Adipocyte (in vitro differentiated cells): ENCODE data around the gene ATXN1.
"Not testable (repeated sequence)": the region's sequence is repeated elsewhere in the genome, so short reads cannot be mapped to it uniquely, and the experiment has no call there.

Experiments
- DNase-seq: peaks from one replicate; pipeline ENCODE4 v3.0.0-alpha.2; 2015; ENCODE audit warnings: low read depth
- H3K27me3 ChIP-seq: replicated peaks from 2 replicates; pipeline ENCODE4 v1.7.0; 2013; ENCODE audit warnings: mild to moderate bottlenecking, low read length, moderate library complexity; ENCODE audit not compliant: control insufficient read depth, insufficient read depth
- H3K36me3 ChIP-seq: 2 replicates; pipeline ENCODE4 v1.7.0; 2013; ENCODE audit warnings: low read length, mild to moderate bottlenecking, moderate library complexity; ENCODE audit not compliant: control insufficient read depth, insufficient read depth, severe bottlenecking
- H3K4me1 ChIP-seq: 2 replicates; pipeline ENCODE4 v1.7.0; 2013; ENCODE audit warnings: mild to moderate bottlenecking, low read length, moderate library complexity; ENCODE audit not compliant: control insufficient read depth, insufficient read depth
- H3K4me3 ChIP-seq: 2 replicates; pipeline ENCODE4 v1.7.0; 2013; ENCODE audit warnings: mild to moderate bottlenecking, low read length, moderate library complexity
- H3K9ac ChIP-seq: 2 replicates; pipeline ENCODE4 v1.7.0; 2013; ENCODE audit warnings: mild to moderate bottlenecking, low read length, moderate library complexity
- H3K9me3 ChIP-seq: 2 replicates; pipeline ENCODE4 v1.7.0; 2013; ENCODE audit warnings: mild to moderate bottlenecking, low read length, moderate library complexity; ENCODE audit not compliant: control insufficient read depth

The ATXN1 gene

GRCh38 chr6:16470502-16471221 lies 290.6 kb downstream of the ATXN1 start:
- DNase-seq, result no peak
- Histone ChIP-seq H3K9me3 (no peaks in the 10 kb centered on the region), H3K9ac (no peak overlapping the region), H3K36me3 (no peaks in the 10 kb centered on the region), H3K4me3 (no peak overlapping the region), H3K4me1 (peaks cover 12% of the 10 kb centered on the region), H3K27me3 (no peaks in the 10 kb centered on the region)

DNA sequence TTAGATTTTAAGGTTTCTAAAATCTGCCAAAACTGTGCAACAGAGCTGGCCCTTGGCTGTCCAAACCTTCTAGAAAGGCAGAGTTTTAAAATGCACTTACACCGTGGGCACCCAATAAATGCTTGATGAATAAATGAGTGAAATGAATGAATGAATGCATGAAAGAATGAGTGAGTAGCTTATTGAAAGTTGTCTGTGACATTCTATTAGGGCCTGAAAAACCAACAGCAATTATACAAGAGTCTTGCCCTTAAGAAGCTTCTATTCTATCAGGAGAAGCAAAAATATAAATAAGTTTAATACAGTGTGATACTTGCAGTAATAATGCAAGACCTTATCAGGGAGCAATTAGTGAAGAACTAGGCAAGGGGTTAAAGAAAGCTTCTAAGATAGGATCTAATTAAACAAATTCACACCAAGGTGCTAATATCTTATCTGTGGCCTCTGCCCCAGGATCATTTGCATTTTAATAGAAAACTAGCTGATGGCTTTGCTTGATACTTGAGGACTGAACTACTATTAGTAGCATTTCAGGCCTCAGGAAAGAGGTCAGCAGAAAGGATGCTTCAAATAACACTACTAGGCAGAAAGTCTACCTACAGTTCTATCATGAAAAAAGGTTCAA lies 292.2 kb downstream of the ATXN1 start:
- Histone ChIP-seq H3K4me3 (no peak overlapping the region), H3K9ac (no peak overlapping the region), H3K36me3 (no peaks in the 10 kb centered on the region), H3K4me1 (peaks cover 12% of the 10 kb centered on the region), H3K9me3 (no peaks in the 10 kb centered on the region), H3K27me3 (no peaks in the 10 kb centered on the region)
- no peak for DNase-seq

DNA sequence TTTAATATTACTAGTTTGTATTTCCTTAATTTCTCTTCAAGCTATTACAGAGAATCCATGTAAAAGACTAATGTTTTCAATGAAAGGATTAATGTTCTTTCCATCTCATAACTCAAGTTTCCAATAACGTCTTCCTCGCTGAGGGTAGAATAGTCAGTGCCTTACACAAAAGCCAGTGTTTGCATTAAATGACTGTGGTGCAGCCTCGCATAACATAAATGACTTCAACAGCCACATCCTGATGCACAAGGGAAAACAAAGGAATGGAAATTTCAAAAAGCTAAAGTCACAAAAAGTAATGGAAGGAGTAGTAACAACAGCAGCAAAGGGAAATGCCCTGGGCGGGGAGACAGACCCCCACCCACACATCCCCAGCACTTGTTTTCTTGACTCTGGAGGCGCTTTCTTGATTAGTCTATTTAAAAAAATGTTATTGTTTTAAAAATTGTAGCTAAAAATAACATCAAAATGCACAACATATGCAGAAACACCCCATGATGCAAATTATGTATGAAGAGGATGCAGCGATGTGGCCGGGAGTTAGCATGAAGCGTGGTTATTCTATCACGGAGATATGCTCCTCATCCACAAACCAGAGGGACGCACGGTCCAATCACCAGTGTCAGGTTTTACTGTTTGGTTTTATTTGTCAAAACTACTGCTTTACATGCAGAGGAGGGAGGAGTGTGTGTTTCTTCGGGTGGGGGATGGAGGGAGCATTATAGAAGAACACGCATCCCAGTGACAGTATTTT lies 294.3 kb downstream of the ATXN1 start:
- no peaks in the 10 kb centered on the region for H3K9me3 ChIP-seq
- H3K9ac ChIP-seq, result no peak overlapping the region
- no peak overlapping the region for H3K4me3 ChIP-seq
- H3K27me3 ChIP-seq, result no peaks in the 10 kb centered on the region
- no peak for DNase-seq
- H3K4me1 ChIP-seq, result peaks cover 5% of the 10 kb centered on the region
- H3K36me3 ChIP-seq, result no peaks in the 10 kb centered on the region

- no peak overlapping the region for H3K4me3 ChIP-seq
- H3K9ac ChIP-seq, result no peak overlapping the region
- H3K36me3 ChIP-seq, result no peaks in the 10 kb centered on the region
- no peak for DNase-seq
- no peaks in the 10 kb centered on the region for H3K4me1 ChIP-seq
- no peaks in the 10 kb centered on the region for H3K9me3 ChIP-seq
- H3K27me3 ChIP-seq, result no peaks in the 10 kb centered on the region
These were observed 297.2 kb downstream of the ATXN1 start for GRCh38 chr6:16464045-16464444.

DNA sequence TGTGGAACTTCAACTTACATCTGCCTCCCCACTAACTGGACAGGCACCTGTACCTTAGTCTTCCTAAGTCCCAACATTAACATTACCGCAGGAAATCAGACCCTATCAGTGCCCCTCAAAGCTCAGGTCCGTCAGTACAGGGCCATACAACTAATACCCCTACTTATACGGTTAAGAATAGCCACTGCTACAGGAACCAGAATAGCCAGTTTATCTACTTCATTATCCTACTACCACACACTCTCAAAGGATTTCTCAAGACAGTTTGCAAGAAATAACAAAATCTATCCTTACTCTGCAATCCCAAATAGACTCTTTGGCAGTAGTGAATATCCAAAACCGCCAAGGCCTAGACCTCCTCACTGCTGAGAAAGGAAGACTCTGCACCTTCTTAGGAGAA lies 298.0 kb downstream of the ATXN1 start:
- DNase-seq, H3K36me3 ChIP-seq, H3K4me3 ChIP-seq, H3K27me3 ChIP-seq, H3K9ac ChIP-seq, H3K9me3 ChIP-seq, H3K4me1 ChIP-seq: not testable (repeated sequence)

- Histone ChIP-seq H3K36me3 (no peaks in the 10 kb centered on the region), H3K9me3 (no peaks in the 10 kb centered on the region), H3K4me3 (no peak overlapping the region), H3K4me1 (no peaks in the 10 kb centered on the region), H3K9ac (no peak overlapping the region), H3K27me3 (no peaks in the 10 kb centered on the region)
- no peak for DNase-seq
These were observed 299.8 kb downstream of the ATXN1 start for GRCh38 chr6:16461491-16461890.

GRCh38 chr6:16459472-16459871 lies 301.8 kb downstream of the ATXN1 start:
- H3K9me3 ChIP-seq, H3K4me3 ChIP-seq, H3K4me1 ChIP-seq, H3K36me3 ChIP-seq, DNase-seq, H3K27me3 ChIP-seq, H3K9ac ChIP-seq: not testable (repeated sequence)

- H3K9me3 ChIP-seq, result no peaks in the 10 kb centered on the region
- H3K9ac ChIP-seq, result no peak overlapping the region
- no peak overlapping the region for H3K4me3 ChIP-seq
- no peaks in the 10 kb centered on the region for H3K36me3 ChIP-seq
- no peaks in the 10 kb centered on the region for H3K27me3 ChIP-seq
- DNase-seq, result no peak
- peaks cover 8% of the 10 kb centered on the region for H3K4me1 ChIP-seq
These were observed 308.9 kb downstream of the ATXN1 start for GRCh38 chr6:16452348-16452747.

GRCh38 chr6:16450821-16451220 lies 310.4 kb downstream of the ATXN1 start:
- H3K9ac ChIP-seq, result no peak overlapping the region
- H3K4me1 ChIP-seq, result peaks cover 8% of the 10 kb centered on the region
- H3K4me3 ChIP-seq, result no peak overlapping the region
- no peak for DNase-seq
- H3K36me3 ChIP-seq, result no peaks in the 10 kb centered on the region
- no peaks in the 10 kb centered on the region for H3K9me3 ChIP-seq
- no peaks in the 10 kb centered on the region for H3K27me3 ChIP-seq

DNA sequence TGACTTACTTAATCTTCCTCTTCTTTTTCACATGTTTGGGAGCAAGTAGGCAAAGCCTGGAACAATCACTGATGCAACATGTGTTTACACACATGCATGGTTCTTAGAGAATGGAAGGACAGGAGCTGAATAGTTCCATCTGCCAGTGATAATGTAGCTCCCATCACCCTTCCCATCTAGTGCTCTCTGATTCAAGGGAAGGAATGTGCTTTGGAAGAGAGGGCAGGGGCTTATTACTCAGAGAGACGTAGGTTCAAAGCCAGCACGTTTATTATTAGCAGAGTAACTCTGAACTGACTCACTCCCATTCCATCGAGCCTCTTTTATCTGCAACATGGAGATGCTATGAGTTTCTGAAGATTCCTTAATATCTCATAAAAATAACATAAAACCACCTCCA lies 311.0 kb downstream of the ATXN1 start:
- DNase-seq, result peak; percentile 70
- Histone ChIP-seq H3K4me1 (peaks cover 8% of the 10 kb centered on the region), H3K27me3 (no peaks in the 10 kb centered on the region), H3K4me3 (no peak overlapping the region), H3K9me3 (no peaks in the 10 kb centered on the region), H3K36me3 (no peaks in the 10 kb centered on the region), H3K9ac (no peak overlapping the region)

- peaks cover 16% of the 10 kb centered on the region for H3K4me1 ChIP-seq
- no peaks in the 10 kb centered on the region for H3K36me3 ChIP-seq
- no peak overlapping the region for H3K4me3 ChIP-seq
- H3K9ac ChIP-seq, result no peak overlapping the region
- no peak for DNase-seq
- no peaks in the 10 kb centered on the region for H3K9me3 ChIP-seq
- no peaks in the 10 kb centered on the region for H3K27me3 ChIP-seq
These were observed 315.0 kb downstream of the ATXN1 start for GRCh38 chr6:16446273-16446672.
